Keratinocyte (primary cell): ENCODE data around the gene LONP1. TPM values are rescaled to one million over a fixed set of nuclear protein-coding genes. Genes with fewer than 3 reads are reported as not detected.

Experiments
- DNase-seq: peaks from one replicate; pipeline ENCODE4 v3.0.0-alpha.2; 2011; ENCODE audit warnings: low read depth, missing footprints, low spot score
- FAIRE-seq: peaks from 2 replicates; lab custom pipeline; 2011; peaks lifted over from hg19 to GRCh38; lab: Jason Lieb, UNC
- H2AFZ ChIP-seq: 2 replicates; pipeline ENCODE4 v1.6.0; 2012; ENCODE audit warnings: low read length, control low read depth, inconsistent platforms; ENCODE audit not compliant: control insufficient read depth
- H3K27ac ChIP-seq: 2 replicates; pipeline ENCODE4 v1.5.1; 2011; ENCODE audit warnings: low read length; ENCODE audit not compliant: control insufficient read depth, insufficient read depth
- H3K27me3 ChIP-seq: 3 replicates; pipeline ENCODE4 v1.6.0; 2011; ENCODE audit warnings: low read length; ENCODE audit not compliant: control insufficient read depth, insufficient read depth; ENCODE audit errors: extremely low read depth
- H3K36me3 ChIP-seq, 2 experiments: 2 replicates in 1 of 2; 3 replicates in 1 of 2; pipeline ENCODE4 v1.5.1; 2011; ENCODE audit warnings: low read length in 2 of 2, mild to moderate bottlenecking in 1 of 2; ENCODE audit not compliant: control insufficient read depth in 2 of 2, insufficient read depth in 2 of 2; ENCODE audit errors: extremely low read depth in 1 of 2
- H3K4me1 ChIP-seq: 3 replicates; pipeline ENCODE4 v1.5.1; 2011; ENCODE audit warnings: low read length; ENCODE audit not compliant: control insufficient read depth, insufficient read depth; ENCODE audit errors: extremely low read depth
- H3K4me2 ChIP-seq: 3 replicates; pipeline ENCODE4 v1.6.0; 2011; ENCODE audit warnings: low read depth, low read length; ENCODE audit not compliant: control insufficient read depth, insufficient read depth; ENCODE audit errors: extremely low read depth
- H3K4me3 ChIP-seq, 3 experiments: fragments of 200-600 bp in 1 of 3; sonication (generic) in 1 of 3; 2 replicates in 2 of 3; 3 replicates in 1 of 3; pipeline ENCODE4 v1.5.1; 2011 to 2016; ENCODE audit warnings: low read length in 3 of 3, mild to moderate bottlenecking in 3 of 3, control low read depth in 2 of 3, inconsistent platforms in 1 of 3, low read depth in 1 of 3, mixed read lengths in 1 of 3, mixed run types in 1 of 3, moderate library complexity in 1 of 3; ENCODE audit not compliant: control insufficient read depth in 2 of 3, insufficient read depth in 2 of 3; ENCODE audit errors: extremely low read depth in 1 of 3
- H3K79me2 ChIP-seq: 2 replicates; pipeline ENCODE4 v1.6.0; 2012; ENCODE audit warnings: low read length; ENCODE audit not compliant: control insufficient read depth, insufficient read depth
- H3K9ac ChIP-seq: 3 replicates; pipeline ENCODE4 v1.6.0; 2011; ENCODE audit warnings: low read length; ENCODE audit not compliant: control insufficient read depth, insufficient read depth; ENCODE audit errors: extremely low read depth
- H3K9me1 ChIP-seq: 3 replicates; pipeline ENCODE4 v1.6.0; 2011; ENCODE audit warnings: low read length; ENCODE audit not compliant: control insufficient read depth, insufficient read depth; ENCODE audit errors: extremely low read depth
- H3K9me3 ChIP-seq: 2 replicates; pipeline ENCODE4 v1.5.1; 2012; ENCODE audit warnings: low read depth, low read length; ENCODE audit not compliant: control insufficient read depth
- H4K20me1 ChIP-seq: 3 replicates; pipeline ENCODE4 v1.6.0; 2011; ENCODE audit warnings: low read length; ENCODE audit not compliant: control insufficient read depth, insufficient read depth; ENCODE audit errors: extremely low read depth
- EZH2 ChIP-seq: IDR thresholded peaks from one replicate; pipeline ENCODE4 v1.6.1; 2012; ENCODE audit warnings: inconsistent platforms, mild to moderate bottlenecking, low read length, moderate library complexity
- dilution Hi-C: fragments of 300-500 bp; cut with MboI; formaldehyde crosslinking; loops from one replicate; pipeline ENCODE4 v1.7.0; 2020; ENCODE audit warnings: low sequenced_read_pairs; ENCODE audit not compliant: extremely low pct_ligation_motif_present
- polyA plus RNA-seq, 5 experiments: library from polyadenylated mRNA; depleted of rRNA in 3 of 5; stranded (reverse) in 3 of 5; stranded (forward) in 1 of 5; unstranded in 1 of 5; fragments of >200 nt; gene quantifications; 1 replicate in 1 of 5; 2 replicates in 3 of 5; 3 replicates in 1 of 5; pipeline versions ENCODE4 v1.2.1 to v1.2.3, GENCODE V29; 2011 to 2012; ENCODE audit warnings: missing spikeins in 2 of 5, low read depth in 1 of 5, low replicate concordance in 1 of 5
- TF ChIP-seq, protein P1 (sequence below), 3 experiments: IDR thresholded peaks in 1 of 3; conservative IDR thresholded peaks in 1 of 3; optimal IDR thresholded peaks in 1 of 3; 2 replicates in 2 of 3; 3 replicates in 1 of 3; pipeline versions ENCODE3 to v1.5.1; 2011; ENCODE audit warnings: low read length in 3 of 3, mild to moderate bottlenecking in 3 of 3, moderate library complexity in 2 of 3, control low read depth in 1 of 3, inconsistent platforms in 1 of 3; ENCODE audit not compliant: insufficient read depth in 2 of 3; ENCODE audit errors: extremely low read depth in 1 of 3

LONP1 gene
- polyA plus RNA-seq, 1 donor (not counting 4 experiments of a cell fraction or from before 2014, with no cell fraction given), result 24.2 TPM

DNA sequence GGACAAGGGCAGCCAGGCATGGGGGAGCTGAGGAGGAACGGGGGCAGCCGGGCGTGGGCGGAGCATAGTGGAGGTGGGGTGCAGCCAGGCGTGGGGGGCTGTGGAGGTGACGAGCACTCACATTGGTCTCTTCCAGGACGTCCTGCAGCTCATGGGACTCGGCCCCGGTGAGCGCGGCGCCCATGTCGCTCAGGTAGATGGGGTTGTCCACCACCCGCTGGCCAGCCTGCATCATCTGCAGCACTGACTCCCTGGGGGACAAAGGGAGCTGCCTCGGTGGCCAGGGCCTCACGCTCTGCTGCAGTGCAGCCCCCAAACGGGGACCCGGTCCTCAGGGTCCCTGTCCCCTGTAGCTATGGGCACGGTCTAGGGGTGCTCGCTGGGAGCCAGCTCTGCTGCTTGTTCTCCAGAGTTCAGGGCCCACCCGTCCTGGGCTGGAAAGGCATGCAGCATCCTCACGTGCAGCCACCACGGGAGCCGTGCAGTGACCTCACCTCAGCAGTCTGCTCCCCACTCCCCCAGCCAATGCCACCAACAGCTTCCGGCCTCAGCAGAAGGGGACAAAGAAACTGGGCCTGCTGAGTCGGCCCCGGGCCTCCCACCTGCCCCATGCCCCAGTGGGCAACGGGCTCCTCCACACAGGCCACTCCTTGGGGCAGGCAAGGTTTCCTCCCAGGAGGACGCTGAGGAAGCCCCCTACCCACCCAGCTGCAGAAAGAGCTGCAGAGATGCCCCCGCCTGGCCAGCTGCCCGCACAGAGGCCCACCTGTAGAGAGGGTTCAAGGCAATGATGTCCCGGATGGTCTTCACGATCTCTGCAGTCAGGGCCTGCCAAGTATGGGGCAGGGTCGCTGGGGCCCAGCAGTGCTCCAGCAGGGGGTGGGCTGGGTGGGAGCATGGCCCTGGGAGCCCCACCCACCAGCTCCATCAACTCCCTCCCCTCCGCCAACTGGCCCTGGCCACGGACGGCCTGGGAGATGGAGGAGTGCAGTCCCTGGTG is 12.1 kb downstream of the LONP1 start:
- FAIRE-seq, result no peak
- Histone ChIP-seq H3K79me2 (no peaks in the 10 kb centered on the region), H3K9me1 (no peaks in the 10 kb centered on the region), H3K4me2 (no peak overlapping the region), H4K20me1 (no peaks in the 10 kb centered on the region), H3K27me3 (no peaks in the 10 kb centered on the region), H3K4me1 (no peaks in the 10 kb centered on the region), H2AFZ (no peak overlapping the region), H3K36me3 (peaks cover 43 to 55% of the 10 kb centered on the region in 2 experiments), H3K4me3 (no peak overlapping the region), H3K9me3 (no peaks in the 10 kb centered on the region), H3K9ac (no peak overlapping the region), H3K27ac (no peak overlapping the region)
- dilution Hi-C loops, result no loop called here
- TF ChIP-seq EZH2, result no peak
- TF ChIP-seq, protein P1, sequence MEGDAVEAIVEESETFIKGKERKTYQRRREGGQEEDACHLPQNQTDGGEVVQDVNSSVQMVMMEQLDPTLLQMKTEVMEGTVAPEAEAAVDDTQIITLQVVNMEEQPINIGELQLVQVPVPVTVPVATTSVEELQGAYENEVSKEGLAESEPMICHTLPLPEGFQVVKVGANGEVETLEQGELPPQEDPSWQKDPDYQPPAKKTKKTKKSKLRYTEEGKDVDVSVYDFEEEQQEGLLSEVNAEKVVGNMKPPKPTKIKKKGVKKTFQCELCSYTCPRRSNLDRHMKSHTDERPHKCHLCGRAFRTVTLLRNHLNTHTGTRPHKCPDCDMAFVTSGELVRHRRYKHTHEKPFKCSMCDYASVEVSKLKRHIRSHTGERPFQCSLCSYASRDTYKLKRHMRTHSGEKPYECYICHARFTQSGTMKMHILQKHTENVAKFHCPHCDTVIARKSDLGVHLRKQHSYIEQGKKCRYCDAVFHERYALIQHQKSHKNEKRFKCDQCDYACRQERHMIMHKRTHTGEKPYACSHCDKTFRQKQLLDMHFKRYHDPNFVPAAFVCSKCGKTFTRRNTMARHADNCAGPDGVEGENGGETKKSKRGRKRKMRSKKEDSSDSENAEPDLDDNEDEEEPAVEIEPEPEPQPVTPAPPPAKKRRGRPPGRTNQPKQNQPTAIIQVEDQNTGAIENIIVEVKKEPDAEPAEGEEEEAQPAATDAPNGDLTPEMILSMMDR (optimal IDR thresholded peaks at IDR 0.05 in 1 of 3, IDR thresholded peaks at IDR 0.05 in 1 of 3, conservative IDR thresholded peaks at IDR 0.05 in 1 of 3; ENCODE audit: extremely low read depth in 1 of 3, insufficient read depth in 2 of 3, low read length in 3 of 3), result no peak
- DNase-seq, result no peak

DNA sequence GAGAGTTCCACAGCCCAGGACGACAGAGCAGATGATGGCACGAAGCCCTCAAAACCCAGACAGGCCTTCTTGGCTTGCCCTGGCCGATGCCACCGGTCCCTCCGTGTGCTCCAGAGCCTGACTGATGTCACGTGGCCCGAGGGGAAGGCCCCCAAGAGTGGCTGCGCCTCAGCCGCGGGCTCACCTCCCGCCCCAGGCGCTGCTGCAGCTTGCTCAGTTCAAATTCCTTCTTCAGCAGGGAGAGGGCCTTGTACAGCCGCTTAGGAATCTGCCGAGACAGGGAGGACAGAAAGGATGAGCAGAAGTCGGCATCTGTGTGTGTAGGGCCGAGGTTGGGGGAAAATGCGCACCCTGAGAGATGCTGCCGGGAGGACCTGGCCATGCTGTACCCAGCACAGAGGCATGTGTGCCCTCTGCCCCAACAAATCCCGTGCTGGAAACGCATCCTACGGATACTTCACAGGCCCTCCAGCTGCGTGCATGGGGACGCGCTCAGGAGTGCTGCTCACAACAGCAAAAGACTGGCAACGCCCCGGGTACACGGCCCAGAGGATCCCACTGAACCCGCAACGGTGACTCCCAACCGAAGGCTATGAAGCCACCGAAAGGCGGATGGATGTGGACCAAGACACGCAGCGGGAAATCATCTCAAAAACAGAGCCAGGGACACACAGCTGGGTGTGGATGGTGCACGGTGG is 12.9 kb downstream of the LONP1 start:
- Histone ChIP-seq H3K27ac (no peak overlapping the region), H3K9me1 (no peaks in the 10 kb centered on the region), H3K9ac (no peak overlapping the region), H3K4me2 (no peak overlapping the region), H2AFZ (no peak overlapping the region), H4K20me1 (no peaks in the 10 kb centered on the region), H3K9me3 (no peaks in the 10 kb centered on the region), H3K79me2 (no peaks in the 10 kb centered on the region), H3K27me3 (no peaks in the 10 kb centered on the region), H3K4me3 (no peak overlapping the region), H3K4me1 (no peaks in the 10 kb centered on the region), H3K36me3 (peaks cover 39 to 49% of the 10 kb centered on the region in 2 experiments)
- FAIRE-seq (no peak), DNase-seq (no peak)
- TF ChIP-seq, protein P1 (optimal IDR thresholded peaks at IDR 0.05 in 1 of 3, IDR thresholded peaks at IDR 0.05 in 1 of 3, conservative IDR thresholded peaks at IDR 0.05 in 1 of 3; ENCODE audit: extremely low read depth in 1 of 3, insufficient read depth in 2 of 3, low read length in 3 of 3), result no peak
- TF ChIP-seq EZH2, result no peak
- dilution Hi-C loops, result no loop called here
